HUES48 (cell line): ENCODE results near the gene SIRT4.

Source experiments
- H3K27ac ChIP-seq: one replicate; pipeline ENCODE4 v1.7.0; 2013; ENCODE audit warnings: low read depth, low read length, inconsistent platforms
- H3K27me3 ChIP-seq: 2 replicates; pipeline ENCODE4 v1.6.1; 2013; ENCODE audit warnings: mild to moderate bottlenecking, low read length; ENCODE audit not compliant: control insufficient read depth, insufficient read depth
- H3K36me3 ChIP-seq: 2 replicates; pipeline ENCODE4 v1.6.1; 2013; ENCODE audit warnings: low read length; ENCODE audit not compliant: control insufficient read depth, insufficient read depth
- H3K4me1 ChIP-seq: 2 replicates; pipeline ENCODE4 v1.6.1; 2013; ENCODE audit warnings: mild to moderate bottlenecking, low read length; ENCODE audit not compliant: control insufficient read depth, insufficient read depth
- H3K4me3 ChIP-seq: 2 replicates; pipeline ENCODE4 v1.5.1; 2013; ENCODE audit warnings: mild to moderate bottlenecking, low read depth, low read length
- H3K9ac ChIP-seq: 2 replicates; pipeline ENCODE4 v1.6.1; 2013; ENCODE audit warnings: mild to moderate bottlenecking, low read depth, low read length, moderate library complexity
- H3K9me3 ChIP-seq: 2 replicates; pipeline ENCODE4 v1.6.1; 2013; ENCODE audit warnings: low read length; ENCODE audit not compliant: control insufficient read depth, insufficient read depth

SIRT4 gene

GRCh38 chr12:120263748-120264085 is 38.4 kb upstream of the SIRT4 start:
- Histone ChIP-seq H3K36me3 (peaks cover 9% of the 10 kb centered on the region), H3K4me3 (peak overlapping the region; percentile 85), H3K9me3 (no peaks in the 10 kb centered on the region), H3K27ac (peak overlapping the region; percentile 24), H3K4me1 (peaks cover 32% of the 10 kb centered on the region), H3K9ac (no peak overlapping the region), H3K27me3 (no peaks in the 10 kb centered on the region)

DNA sequence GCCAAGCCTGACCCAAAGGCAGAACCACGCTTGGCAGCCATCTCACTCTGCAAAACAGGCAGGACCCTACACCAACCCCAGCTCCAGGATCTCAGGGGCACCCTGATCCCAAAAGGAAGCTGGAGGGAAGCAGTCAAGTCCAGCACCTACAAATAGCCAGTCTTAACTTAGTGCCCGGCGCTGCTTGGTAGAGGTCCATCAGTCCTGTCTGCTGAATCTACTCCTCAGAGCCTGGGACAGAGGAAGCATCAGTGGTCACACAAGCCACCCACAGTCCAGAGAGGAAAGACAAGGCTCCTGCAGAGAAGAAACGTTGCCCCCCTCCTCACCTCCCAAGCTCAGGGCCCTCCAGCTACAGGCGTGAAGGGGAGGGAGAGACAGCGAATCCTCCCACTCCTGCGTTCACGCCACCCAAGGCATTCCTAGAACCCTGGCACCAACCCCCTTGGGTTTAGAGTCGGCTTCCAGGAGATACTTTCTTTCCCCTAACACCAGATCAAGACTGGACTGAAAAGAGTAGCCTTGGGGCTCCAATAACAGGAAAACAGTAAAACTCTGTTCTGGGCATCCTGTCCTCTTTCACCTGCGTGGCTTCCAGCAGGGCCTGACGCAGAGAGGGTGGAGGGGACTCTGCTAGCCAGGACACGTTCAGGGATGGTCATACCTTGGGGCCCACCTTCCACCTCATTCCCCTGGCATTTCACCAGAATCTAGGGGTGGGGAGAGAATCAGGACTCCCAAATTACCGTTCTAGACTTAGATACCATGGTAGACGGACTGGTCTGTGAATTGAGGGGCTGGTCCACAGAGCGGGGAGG is 37.8 kb upstream of the SIRT4 start:
- H3K27ac ChIP-seq = peak overlapping the region; percentile 24

GRCh38 chr12:120264904-120265472 is 37.1 kb upstream of the SIRT4 start:
- Histone ChIP-seq H3K36me3 (peaks cover 9% of the 10 kb centered on the region), H3K9ac (peak overlapping the region; percentile 80), H3K9me3 (no peaks in the 10 kb centered on the region), H3K27ac (peak overlapping the region; percentile 64), H3K4me3 (peak overlapping the region; percentile 85), H3K4me1 (peaks cover 32% of the 10 kb centered on the region), H3K27me3 (no peaks in the 10 kb centered on the region)

More for the DNA sequence above, 37.8 kb upstream of the SIRT4 start:
- Histone ChIP-seq H3K9me3 (no peaks in the 10 kb centered on the region), H3K4me3 (peak overlapping the region; percentile 85), H3K9ac (no peak overlapping the region; the same call in 1 of the 2 replicates), H3K36me3 (peaks cover 9% of the 10 kb centered on the region), H3K4me1 (peaks cover 32% of the 10 kb centered on the region), H3K27me3 (no peaks in the 10 kb centered on the region)

DNA sequence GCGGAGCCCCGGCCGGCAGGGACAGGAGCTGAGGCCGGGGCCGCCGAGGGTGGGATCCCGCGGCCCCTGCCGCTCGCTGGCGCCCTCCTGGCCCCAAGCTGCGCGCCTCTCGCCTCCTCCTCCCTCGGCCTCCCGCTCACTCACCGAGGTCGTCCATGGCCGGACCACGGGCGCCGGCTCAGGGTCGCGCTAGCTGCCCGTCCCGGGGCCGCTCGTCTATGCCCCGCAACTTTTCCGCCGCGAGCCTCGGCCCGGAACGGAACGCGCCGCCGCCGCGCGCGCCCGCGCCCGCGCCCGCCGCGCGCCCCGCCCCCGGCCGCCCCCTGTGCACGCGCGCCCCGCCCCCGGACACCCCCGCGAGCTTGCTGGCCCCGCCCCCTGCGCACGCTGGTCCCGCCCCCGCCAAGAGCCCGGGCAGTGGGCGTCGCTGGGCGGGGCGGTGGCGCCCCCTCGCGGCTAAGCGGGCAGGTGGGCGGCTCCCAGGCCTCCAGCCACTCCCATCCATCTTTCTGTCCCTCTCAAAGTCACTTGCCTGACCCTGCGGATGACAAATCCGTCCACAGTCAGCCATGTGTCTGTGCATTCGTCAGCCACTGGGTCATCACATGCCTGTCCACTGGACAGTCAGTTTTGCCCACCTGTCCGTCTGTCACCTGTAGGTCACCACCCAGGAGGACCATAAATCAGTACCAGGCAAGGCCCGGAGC is 36.5 kb upstream of the SIRT4 start, which contains the start of gene PXN:
Gene PXN, minus strand, starts transcription at position 258 of the 707 bp plus-strand sequence. Its CDS starts 101 bp downstream, at position 157.
- Histone ChIP-seq H3K27ac (peak within 1 kb of the TSS; percentile 64), H3K4me3 (peak within 1 kb of the TSS; percentile 85), H3K27me3 (no peaks in the 10 kb centered on the region), H3K36me3 (peaks cover 9% of the 10 kb centered on the region), H3K4me1 (peaks cover 32% of the 10 kb centered on the region), H3K9ac (peak within 1 kb of the TSS; percentile 80), H3K9me3 (no peaks in the 10 kb centered on the region)

- 0 out of 2 replicates have a peak overlapping the region, but pooled peaks have one; percentile 43 for H3K4me3 ChIP-seq
- peaks cover 9% of the 10 kb centered on the region for H3K36me3 ChIP-seq
- H3K9me3 ChIP-seq = no peaks in the 10 kb centered on the region
- no peaks in the 10 kb centered on the region for H3K27me3 ChIP-seq
- no peak overlapping the region for H3K27ac ChIP-seq
- no peak overlapping the region for H3K9ac ChIP-seq
- peaks cover 32% of the 10 kb centered on the region for H3K4me1 ChIP-seq
These were observed 35.8 kb upstream of the SIRT4 start for GRCh38 chr12:120266180-120266870.

- H3K9ac ChIP-seq = no peak overlapping the region
- no peak overlapping the region for H3K4me3 ChIP-seq
- H3K27ac ChIP-seq = no peak overlapping the region
These were observed 34.4 kb upstream of the SIRT4 start for GRCh38 chr12:120267736-120268135.

GRCh38 chr12:120276734-120277133 is 25.4 kb upstream of the SIRT4 start:
- no peak overlapping the region for H3K4me3 ChIP-seq
- no peaks in the 10 kb centered on the region for H3K36me3 ChIP-seq
- no peak overlapping the region for H3K9ac ChIP-seq
- H3K4me1 ChIP-seq = no peaks in the 10 kb centered on the region
- peaks cover 4% of the 10 kb centered on the region; the same call in 1 of the 2 replicates for H3K9me3 ChIP-seq
- H3K27me3 ChIP-seq = no peaks in the 10 kb centered on the region
- H3K27ac ChIP-seq = no peak overlapping the region

More at GRCh38 chr12:120267736-120268135, 34.4 kb upstream of the SIRT4 start:
- no peaks in the 10 kb centered on the region for H3K27me3 ChIP-seq
- peaks cover 23% of the 10 kb centered on the region for H3K4me1 ChIP-seq
- H3K36me3 ChIP-seq = peaks cover 1% of the 10 kb centered on the region; the same call in 1 of the 2 replicates
- no peaks in the 10 kb centered on the region for H3K9me3 ChIP-seq

GRCh38 chr12:120278137-120279069 is 23.7 kb upstream of the SIRT4 start:
- Histone ChIP-seq H3K4me3 (no peak overlapping the region), H3K27me3 (no peaks in the 10 kb centered on the region)

GRCh38 chr12:120283318-120283717 is 18.8 kb upstream of the SIRT4 start:
- Histone ChIP-seq H3K4me3 (no peak overlapping the region), H3K4me1 (peaks cover 4% of the 10 kb centered on the region), H3K27ac (no peak overlapping the region), H3K36me3 (no peaks in the 10 kb centered on the region), H3K27me3 (no peaks in the 10 kb centered on the region), H3K9me3 (peaks cover 4% of the 10 kb centered on the region; the same call in 1 of the 2 replicates), H3K9ac (no peak overlapping the region)

More at GRCh38 chr12:120278137-120279069, 23.7 kb upstream of the SIRT4 start:
- no peak overlapping the region for H3K9ac ChIP-seq
- no peaks in the 10 kb centered on the region for H3K36me3 ChIP-seq
- H3K9me3 ChIP-seq = peaks cover 4% of the 10 kb centered on the region; the same call in 1 of the 2 replicates
- H3K27ac ChIP-seq = no peak overlapping the region
- H3K4me1 ChIP-seq = no peaks in the 10 kb centered on the region

DNA sequence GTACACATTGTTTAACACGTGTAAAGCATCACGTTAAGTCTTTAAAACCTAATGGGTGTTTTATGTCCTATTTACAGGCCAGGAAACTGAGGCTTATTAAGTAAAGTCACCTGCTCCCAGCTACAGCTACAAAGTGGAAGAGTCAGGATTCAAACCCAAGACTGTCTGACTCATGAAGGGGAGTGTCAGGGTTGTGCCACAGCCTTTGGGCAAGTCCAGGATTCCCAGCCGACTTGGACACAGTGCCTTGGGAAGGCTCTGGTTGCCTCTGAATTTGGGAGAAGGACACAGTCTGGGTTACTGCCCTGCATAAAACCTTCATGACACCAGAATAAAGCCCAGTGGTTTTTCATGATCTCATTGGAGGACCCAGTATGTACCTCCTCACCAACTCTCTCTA is 17.7 kb upstream of the SIRT4 start:
- H3K27me3 ChIP-seq = no peaks in the 10 kb centered on the region
- H3K36me3 ChIP-seq = no peaks in the 10 kb centered on the region
- no peak overlapping the region for H3K9ac ChIP-seq
- peaks cover 4% of the 10 kb centered on the region for H3K4me1 ChIP-seq
- H3K9me3 ChIP-seq = no peaks in the 10 kb centered on the region
- H3K4me3 ChIP-seq = no peak overlapping the region
- H3K27ac ChIP-seq = no peak overlapping the region
